ENCODE results near the gene KRT17.

DNA sequence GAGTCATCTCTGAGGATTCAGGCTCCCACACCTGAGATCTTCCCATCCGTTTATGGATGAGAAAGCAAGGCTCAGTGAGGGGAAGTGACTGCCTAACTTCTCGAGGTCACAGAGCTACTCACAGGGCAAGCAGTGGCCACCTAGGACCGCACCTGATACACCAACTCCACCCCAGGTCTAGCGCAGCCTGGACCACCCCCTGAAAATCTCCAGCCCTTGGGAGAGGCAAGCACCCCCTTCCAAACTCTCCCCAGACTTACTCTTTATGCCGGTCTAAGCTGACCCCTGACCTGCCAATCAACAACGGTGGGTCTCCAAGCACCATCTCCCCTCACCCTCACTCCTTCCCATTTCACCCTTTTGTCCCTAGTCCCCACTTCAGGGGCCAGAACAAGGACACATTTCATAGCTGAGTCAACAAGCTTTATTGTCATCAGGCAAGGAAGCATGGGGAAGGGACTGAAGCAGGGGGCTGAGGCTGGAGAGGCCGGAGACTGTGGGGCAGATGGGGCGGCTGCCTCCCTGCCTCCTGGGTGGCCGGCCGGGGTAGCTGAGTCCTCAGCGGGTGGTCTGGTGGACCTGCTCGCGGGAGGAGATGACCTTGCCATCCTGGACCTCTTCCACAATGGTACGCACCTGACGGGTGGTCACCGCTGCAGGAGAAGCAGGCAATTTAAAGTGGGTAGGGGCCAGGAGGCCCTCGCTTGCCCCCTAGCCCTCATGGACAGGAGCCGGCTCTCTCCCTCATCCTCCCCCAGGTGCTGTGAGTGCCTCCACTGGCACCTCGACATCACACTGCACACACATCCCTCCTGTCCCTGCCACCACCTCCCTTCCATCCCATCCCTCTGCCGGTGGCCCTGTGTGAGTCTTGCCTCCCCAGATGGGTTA, 5.1 kb downstream of the KRT17 start:
- TF ChIP-seq POLR2A (IDR thresholded peaks at IDR 0.05) (no peak), POLR2AphosphoS5 (IDR thresholded peaks at IDR 0.05) (no peak)
- TF ChIP-seq, protein P1, sequence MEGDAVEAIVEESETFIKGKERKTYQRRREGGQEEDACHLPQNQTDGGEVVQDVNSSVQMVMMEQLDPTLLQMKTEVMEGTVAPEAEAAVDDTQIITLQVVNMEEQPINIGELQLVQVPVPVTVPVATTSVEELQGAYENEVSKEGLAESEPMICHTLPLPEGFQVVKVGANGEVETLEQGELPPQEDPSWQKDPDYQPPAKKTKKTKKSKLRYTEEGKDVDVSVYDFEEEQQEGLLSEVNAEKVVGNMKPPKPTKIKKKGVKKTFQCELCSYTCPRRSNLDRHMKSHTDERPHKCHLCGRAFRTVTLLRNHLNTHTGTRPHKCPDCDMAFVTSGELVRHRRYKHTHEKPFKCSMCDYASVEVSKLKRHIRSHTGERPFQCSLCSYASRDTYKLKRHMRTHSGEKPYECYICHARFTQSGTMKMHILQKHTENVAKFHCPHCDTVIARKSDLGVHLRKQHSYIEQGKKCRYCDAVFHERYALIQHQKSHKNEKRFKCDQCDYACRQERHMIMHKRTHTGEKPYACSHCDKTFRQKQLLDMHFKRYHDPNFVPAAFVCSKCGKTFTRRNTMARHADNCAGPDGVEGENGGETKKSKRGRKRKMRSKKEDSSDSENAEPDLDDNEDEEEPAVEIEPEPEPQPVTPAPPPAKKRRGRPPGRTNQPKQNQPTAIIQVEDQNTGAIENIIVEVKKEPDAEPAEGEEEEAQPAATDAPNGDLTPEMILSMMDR (IDR thresholded peaks at IDR 0.05) = no peak
